Hepatocyte (in vitro differentiated cells): ENCODE results near the gene SLC25A38.

Experiments used
- EZH2 ChIP-seq: fragments of 200-600 bp; sonication (generic); IDR thresholded peaks from 2 replicates; pipeline ENCODE4 v1.6.1; 2016; ENCODE audit warnings: antibody characterized with exemption, mild to moderate bottlenecking, borderline replicate concordance
- EZH2phosphoT487 ChIP-seq: fragments of 200-600 bp; sonication (generic); IDR thresholded peaks from one replicate; pipeline ENCODE4 v1.6.1; 2018; ENCODE audit warnings: antibody characterized with exemption, mild to moderate bottlenecking, low read depth, moderate library complexity; ENCODE audit not compliant: unreplicated experiment, severe bottlenecking
- TF ChIP-seq, protein P1 (sequence below): fragments of 200-600 bp; sonication (generic); IDR thresholded peaks from 2 replicates; pipeline ENCODE4 v1.5.1; 2016; ENCODE audit warnings: antibody characterized with exemption, mild to moderate bottlenecking; ENCODE audit not compliant: poor library complexity

DNA sequence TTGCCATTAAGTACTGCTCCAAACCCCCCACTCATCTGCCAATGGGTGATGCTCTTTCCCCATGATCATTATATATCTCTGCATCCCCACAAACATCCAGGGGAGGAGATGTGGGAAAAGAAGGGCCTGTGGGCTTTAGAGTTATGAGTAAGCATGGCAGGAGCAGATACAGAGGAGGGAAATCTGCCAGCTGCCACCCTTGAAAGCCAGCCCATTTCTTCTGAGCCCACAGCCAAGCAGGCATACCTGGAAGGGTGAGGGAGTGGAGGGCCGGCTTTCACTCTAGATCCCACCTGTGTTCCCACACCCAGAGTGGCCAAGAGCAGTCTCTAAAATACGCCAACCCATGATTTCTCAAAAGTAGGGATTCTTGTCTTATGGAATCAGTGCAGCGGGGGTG, 1.7 kb upstream of the SLC25A38 start:
- TF ChIP-seq, protein P1, sequence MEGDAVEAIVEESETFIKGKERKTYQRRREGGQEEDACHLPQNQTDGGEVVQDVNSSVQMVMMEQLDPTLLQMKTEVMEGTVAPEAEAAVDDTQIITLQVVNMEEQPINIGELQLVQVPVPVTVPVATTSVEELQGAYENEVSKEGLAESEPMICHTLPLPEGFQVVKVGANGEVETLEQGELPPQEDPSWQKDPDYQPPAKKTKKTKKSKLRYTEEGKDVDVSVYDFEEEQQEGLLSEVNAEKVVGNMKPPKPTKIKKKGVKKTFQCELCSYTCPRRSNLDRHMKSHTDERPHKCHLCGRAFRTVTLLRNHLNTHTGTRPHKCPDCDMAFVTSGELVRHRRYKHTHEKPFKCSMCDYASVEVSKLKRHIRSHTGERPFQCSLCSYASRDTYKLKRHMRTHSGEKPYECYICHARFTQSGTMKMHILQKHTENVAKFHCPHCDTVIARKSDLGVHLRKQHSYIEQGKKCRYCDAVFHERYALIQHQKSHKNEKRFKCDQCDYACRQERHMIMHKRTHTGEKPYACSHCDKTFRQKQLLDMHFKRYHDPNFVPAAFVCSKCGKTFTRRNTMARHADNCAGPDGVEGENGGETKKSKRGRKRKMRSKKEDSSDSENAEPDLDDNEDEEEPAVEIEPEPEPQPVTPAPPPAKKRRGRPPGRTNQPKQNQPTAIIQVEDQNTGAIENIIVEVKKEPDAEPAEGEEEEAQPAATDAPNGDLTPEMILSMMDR: no peak
- no peak for TF ChIP-seq EZH2
- no peak for TF ChIP-seq EZH2phosphoT487
